Mesothelial cell of epicardium (in vitro differentiated cells): ENCODE data around the gene CALCR. TPM values are rescaled to one million over a fixed set of nuclear protein-coding genes. Genes with fewer than 3 reads are reported as not detected.

Experiments used
- DNase-seq, 2 experiments: peaks; one replicate each; pipeline ENCODE4 v3.0.0; 2021; ENCODE audit warnings: low spot score in 2 of 2; ENCODE audit not compliant: unreplicated experiment in 2 of 2
- H3K27ac Mint-ChIP-seq: 2 replicates; pipeline ENCODE4 v1.8.0; 2021; ENCODE audit warnings: mixed read lengths
- H3K27me3 Mint-ChIP-seq: 2 replicates; pipeline ENCODE4 v1.8.0; 2021; ENCODE audit warnings: low read depth, mixed read lengths
- H3K36me3 Mint-ChIP-seq: 2 replicates; pipeline ENCODE4 v1.8.0; 2021; ENCODE audit warnings: mixed read lengths
- H3K4me1 Mint-ChIP-seq: 2 replicates; pipeline ENCODE4 v1.8.0; 2021; ENCODE audit warnings: mixed read lengths
- H3K4me3 Mint-ChIP-seq: 2 replicates; pipeline ENCODE4 v1.8.0; 2021; ENCODE audit warnings: mild to moderate bottlenecking, moderate library complexity, mixed read lengths
- H3K9me3 Mint-ChIP-seq: 2 replicates; pipeline ENCODE4 v1.8.0; 2021; ENCODE audit warnings: mixed read lengths
- CTCF ChIP-seq: fragments of 200-600 bp; sonication (generic); IDR thresholded peaks from one replicate; pipeline ENCODE4 v1.5.0; 2021; ENCODE audit warnings: antibody characterized with exemption; ENCODE audit not compliant: unreplicated experiment
- total RNA-seq: library from RNA; stranded (reverse); gene quantifications from 3 replicates; pipeline ENCODE4 v1.2.1, GENCODE V29; 2021

The CALCR gene
- not detected in 3 replicates for total RNA-seq

DNA sequence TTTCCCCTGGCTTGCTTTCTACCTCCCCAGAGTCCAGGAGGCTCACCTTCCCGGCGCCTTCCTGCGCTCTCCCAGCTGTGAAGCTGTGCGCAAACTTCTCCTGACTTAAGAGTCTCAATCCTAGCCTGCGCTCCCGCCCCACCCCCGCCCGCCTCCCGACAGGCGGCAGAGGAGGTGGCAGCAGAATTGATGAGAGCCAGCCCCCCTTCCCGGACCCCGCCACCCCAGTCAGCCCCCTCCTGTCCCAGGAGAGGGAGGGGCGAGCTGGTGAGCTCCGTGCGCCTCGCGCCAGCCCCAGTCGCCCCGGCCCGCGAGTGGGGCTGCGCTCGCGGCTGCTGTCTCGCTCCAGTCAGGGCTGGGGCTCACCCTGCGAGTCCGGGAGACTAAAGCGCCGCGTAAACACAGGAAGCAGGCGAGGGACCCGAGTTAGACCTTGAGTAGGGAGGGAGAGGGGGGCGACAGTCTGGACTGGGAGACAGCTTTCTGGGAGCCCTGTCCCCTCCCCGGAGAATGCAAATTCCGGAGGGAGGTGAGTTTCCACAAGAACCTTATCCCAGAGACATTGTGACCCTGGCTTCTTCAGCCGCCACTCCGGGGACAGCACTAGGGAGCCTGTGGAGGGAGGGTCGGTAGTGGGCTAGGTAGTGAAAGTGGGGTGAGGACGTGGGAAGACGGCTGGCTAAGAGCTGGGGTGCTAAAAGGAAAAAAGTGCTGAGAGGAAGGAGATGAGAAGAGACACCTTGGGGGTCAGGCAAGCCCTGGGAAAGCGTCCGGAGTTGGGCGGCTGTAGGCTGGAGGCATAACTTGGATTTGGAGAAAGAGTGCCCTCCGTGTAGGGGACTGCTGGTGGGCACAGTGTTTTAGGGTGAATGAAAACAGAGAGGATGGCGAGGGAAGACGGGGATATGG, at the start of gene CALCR:
CALCR (minus strand) TSS at position 79 of the 909 bp plus-strand sequence. CDS start 87,743 bp downstream, outside the sequence.
- no peaks in the 10 kb centered on the region for H3K9me3 Mint-ChIP-seq
- no peaks in the 10 kb centered on the region for H3K36me3 Mint-ChIP-seq
- peak within 1 kb of the TSS; percentile 73 for H3K4me3 Mint-ChIP-seq
- no peak for TF ChIP-seq CTCF
- peaks cover 94% of the 10 kb centered on the region for H3K27me3 Mint-ChIP-seq
- no peak within 1 kb of the TSS for H3K27ac Mint-ChIP-seq
- peaks cover 15% of the 10 kb centered on the region for H3K4me1 Mint-ChIP-seq
- DNase-seq, result peak in 1 of 2 experiments; percentile 39

GRCh38 chr7:93623816-93624215, 49.3 kb upstream of the CALCR start:
- Mint-ChIP-seq H3K4me1 (peaks cover 8% of the 10 kb centered on the region), H3K27me3 (no peaks in the 10 kb centered on the region), H3K4me3 (no peak overlapping the region), H3K36me3 (no peaks in the 10 kb centered on the region), H3K27ac (no peak overlapping the region), H3K9me3 (peaks cover 12% of the 10 kb centered on the region)
- no peak for TF ChIP-seq CTCF
- DNase-seq, result no peak

- DNase-seq, result no peak
- Mint-ChIP-seq H3K27me3 (peaks cover 1% of the 10 kb centered on the region), H3K27ac (no peak overlapping the region), H3K4me1 (peaks cover 8% of the 10 kb centered on the region), H3K4me3 (peak overlapping the region; percentile 44), H3K9me3 (peaks cover 8% of the 10 kb centered on the region), H3K36me3 (no peaks in the 10 kb centered on the region)
- TF ChIP-seq CTCF, result peak; percentile 34
Observed at GRCh38 chr7:93622036-93623033, 47.8 kb upstream of the CALCR start.

DNA sequence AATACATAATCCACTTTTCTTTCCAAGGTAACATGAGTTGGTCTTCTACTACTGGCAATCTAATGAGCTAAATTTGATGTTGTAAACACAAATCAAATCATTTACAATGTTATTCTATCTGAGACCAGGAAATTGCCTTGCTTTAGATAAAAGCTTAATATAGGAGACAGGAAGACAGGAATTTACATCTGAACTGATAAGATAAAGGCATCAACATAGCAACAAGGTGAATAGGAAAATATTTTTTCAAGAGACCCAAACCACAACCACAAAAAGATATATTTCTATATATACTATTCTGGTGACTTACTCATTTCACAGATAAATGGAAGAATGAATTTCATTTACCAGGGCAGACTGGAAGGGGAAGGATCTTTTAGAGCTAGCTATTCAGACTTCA, 46.3 kb upstream of the CALCR start:
- H3K4me1 Mint-ChIP-seq, result peaks cover 8% of the 10 kb centered on the region
- no peak for DNase-seq
- no peaks in the 10 kb centered on the region for H3K36me3 Mint-ChIP-seq
- no peak overlapping the region for H3K27ac Mint-ChIP-seq
- H3K27me3 Mint-ChIP-seq, result peaks cover 1% of the 10 kb centered on the region
- no peaks in the 10 kb centered on the region for H3K9me3 Mint-ChIP-seq
- no peak for TF ChIP-seq CTCF
- no peak overlapping the region for H3K4me3 Mint-ChIP-seq

- H3K4me1 Mint-ChIP-seq, result peaks cover 8% of the 10 kb centered on the region
- H3K9me3 Mint-ChIP-seq, result no peaks in the 10 kb centered on the region
- no peak for TF ChIP-seq CTCF
- no peak for DNase-seq
- H3K27me3 Mint-ChIP-seq, result peaks cover 1% of the 10 kb centered on the region
- no peaks in the 10 kb centered on the region for H3K36me3 Mint-ChIP-seq
- no peak overlapping the region for H3K27ac Mint-ChIP-seq
- no peak overlapping the region for H3K4me3 Mint-ChIP-seq
Observed at GRCh38 chr7:93620057-93620456, 45.5 kb upstream of the CALCR start.
